ENCODE results near the gene C1QBP.
"Not testable (repeated sequence)": the region's sequence is repeated elsewhere in the genome, so short reads cannot be mapped to it uniquely, and the experiment has no call there.

Gene C1QBP, protein sequence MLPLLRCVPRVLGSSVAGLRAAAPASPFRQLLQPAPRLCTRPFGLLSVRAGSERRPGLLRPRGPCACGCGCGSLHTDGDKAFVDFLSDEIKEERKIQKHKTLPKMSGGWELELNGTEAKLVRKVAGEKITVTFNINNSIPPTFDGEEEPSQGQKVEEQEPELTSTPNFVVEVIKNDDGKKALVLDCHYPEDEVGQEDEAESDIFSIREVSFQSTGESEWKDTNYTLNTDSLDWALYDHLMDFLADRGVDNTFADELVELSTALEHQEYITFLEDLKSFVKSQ

DNA sequence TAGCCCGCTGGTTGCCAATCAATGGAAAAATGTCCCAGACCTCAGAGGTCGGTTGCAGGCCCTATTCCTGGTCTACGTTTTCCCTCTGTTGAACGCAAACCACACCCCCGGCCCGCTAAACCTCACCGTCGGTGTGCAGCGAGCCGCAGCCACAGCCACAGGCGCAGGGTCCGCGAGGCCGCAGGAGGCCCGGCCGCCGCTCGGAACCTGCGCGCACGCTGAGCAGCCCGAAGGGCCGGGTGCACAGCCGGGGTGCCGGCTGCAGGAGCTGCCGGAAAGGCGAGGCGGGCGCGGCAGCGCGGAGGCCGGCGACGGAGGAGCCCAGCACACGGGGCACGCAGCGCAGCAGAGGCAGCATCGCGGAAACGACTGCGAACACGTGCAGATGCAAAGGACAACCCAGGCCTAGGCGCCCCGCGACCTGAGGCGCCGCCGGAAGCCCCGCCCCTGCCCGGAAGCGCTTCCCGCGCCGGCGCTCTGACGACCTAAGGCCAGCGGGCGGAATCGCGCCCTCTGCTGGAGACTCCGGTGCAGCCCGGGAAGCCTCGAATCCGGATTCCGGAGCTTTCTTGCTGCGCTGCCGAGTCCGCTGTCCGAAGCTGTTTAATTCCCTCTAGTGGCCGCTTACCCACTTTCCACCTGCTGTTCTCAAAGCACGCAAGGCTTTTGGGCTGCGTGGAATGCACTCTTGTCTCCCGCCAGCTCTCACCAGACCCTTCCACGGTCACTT, at the start of gene C1QBP:
Gene C1QBP, minus strand, starts transcription at position 440 of the 730 bp plus-strand sequence. Its CDS starts 82 bp downstream, at position 358.
- DNase-seq: peak; percentile 89

GRCh38 chr17:5488752-5489151, 49.8 kb upstream of the C1QBP start:
- DNase-seq: no peak

DNA sequence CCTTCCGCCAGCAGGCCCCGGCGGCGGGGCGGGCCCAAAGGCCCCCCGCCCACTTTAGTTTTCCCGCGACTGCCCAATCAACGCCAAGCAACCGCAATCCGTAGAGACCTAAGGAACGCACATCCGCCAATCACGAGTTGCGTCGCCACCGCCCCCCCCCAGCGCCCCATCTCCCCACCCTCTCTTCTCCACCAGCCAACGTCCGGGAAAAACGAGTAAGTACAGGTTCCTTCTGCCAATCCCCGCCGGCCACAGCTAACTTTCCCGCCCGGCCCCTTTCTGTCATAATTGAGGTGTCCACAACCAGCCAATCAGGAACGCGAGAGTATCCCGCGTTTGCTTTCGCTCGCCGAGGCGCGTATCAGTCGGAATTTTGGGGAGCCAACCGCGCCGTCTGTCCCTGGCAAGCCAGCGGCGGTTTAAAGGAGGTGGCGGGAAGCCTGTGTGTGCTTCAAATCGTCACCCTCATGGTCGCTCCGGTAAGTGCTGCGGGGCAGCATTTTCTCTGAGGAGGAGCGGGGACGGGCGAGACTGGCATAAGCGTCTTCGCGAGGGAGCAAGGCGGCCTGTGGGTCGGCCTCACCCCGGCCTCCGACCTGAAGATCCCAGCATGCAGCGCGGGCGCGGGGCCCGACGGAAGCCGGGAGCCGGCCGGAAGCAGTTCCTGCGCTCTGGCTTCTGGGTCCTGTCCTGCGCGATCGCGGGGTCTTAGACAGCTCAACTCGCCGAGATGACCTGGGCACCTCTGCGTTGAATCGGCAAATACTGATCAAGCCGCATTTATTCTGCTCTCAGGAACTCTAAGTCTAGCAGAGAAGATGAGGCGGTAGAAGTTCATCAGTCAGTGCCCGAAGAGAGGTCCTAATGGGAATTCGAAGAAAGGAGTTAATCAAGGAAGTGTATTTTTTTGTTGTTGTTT, 47.5 kb upstream of the C1QBP start, which contains the start of gene MIS12:
Gene MIS12, plus strand, starts transcription at position 361 of the 919 bp plus-strand sequence. CDS start 2,297 bp downstream, outside the sequence.
- peak; percentile 97 for DNase-seq

DNA sequence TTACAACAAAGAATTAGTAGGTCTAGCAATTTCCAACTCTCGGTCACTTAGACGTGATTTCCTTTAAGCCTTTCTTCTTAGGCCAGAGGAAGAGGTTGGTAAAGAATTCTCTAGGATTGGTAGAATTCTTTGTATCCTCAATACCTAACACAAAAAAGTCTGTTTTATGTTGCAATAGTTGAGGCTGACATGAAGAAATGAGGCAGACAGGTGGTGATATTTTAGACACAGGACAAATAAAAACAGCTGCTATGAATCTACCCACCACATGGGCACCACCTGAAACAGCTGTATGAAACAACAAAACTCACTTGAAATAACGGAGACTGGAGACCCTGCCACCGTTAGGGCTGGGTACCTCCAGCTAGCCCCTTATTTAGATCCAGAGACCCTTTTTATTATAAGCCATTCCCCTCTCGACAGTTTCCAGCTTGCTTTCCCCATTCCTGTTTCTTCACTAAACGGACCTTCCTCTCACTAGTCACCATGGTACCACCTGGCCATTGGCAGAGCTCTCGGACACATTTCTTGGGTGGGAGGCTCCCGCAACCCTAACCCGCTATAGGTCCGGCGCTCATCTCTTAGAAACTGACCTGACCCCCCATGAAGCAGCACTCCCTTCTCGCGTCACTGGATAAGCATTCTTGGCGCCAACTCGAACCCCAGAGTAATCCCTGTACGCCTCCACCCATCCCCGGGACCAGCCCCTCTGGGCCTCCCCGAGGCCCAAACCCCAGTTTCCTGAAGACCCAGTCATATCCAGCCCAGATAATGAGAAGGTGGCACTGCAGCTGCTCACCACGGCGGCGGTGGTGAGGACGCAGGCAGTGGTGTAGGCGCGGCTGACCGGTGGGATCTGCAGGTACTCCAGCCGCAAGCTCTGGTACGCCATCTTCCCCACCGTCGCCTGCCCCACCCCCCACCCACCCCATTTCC, 46.6 kb upstream of the C1QBP start, which contains the start of gene DERL2:
Gene DERL2, minus strand, starts transcription at position 909 of the 936 bp plus-strand sequence. Its CDS starts 17 bp downstream, at position 892.
- no peak for DNase-seq

DNA sequence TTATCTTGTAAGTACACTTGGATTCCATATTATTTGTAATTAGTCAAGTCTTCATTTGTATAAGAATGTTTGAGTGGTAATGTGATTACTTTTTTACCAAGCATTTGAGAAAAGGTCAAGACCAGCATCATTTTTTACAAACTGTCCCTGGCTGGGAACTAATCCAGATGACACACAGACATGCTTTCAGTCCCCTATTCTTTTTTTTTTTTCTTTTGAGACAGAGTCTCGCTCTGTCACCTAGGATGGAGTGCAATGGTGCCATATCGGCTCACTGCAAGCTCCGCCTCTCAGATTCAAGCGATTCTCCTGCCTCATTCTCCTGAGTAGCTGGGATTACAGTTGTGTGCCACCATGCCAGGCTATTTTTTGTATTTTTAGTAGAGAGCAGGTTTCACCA, 42.5 kb upstream of the C1QBP start:
- DNase-seq: no peak

GRCh38 chr17:5480962-5481361, 42.0 kb upstream of the C1QBP start:
- no peak for DNase-seq

DNA sequence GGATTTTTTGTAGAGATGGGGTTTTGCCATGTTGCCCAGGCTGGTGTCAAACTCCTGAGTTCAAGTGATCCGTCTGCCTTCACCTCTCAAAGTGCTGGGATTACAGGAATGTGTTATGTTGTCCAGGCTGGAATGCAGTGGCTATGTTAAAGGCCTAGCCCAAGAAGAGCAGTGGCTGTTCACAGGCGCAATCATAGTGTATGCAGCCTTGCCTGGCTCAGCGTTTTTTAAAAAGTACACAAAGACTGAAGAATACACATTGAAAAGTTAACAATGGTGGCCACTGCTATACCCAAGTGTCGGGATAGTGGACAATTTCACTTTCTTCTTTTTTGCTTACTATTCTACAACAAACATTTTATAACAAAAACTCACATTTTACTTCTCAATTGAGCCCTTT, 40.0 kb upstream of the C1QBP start:
- DNase-seq: no peak

DNA sequence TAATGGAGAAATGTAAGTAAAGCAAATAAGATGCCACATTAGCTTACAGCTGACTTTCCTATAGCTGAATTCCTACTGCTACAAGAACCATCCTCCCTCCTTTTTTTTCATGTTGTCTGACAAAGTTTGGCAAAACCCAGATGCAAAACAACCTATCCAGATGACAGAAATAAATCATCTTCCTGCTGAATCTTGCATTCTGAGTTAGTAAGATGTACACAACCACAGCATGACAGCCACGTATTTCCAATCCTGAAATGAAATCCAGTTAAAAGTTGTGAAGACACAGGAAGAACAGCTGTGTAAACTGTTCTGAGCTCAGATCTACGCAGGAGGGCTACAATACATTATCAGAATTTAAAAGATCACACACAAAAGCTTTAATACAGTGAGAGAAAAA, 35.0 kb upstream of the C1QBP start:
- no peak for DNase-seq

GRCh38 chr17:5472511-5472910, 33.6 kb upstream of the C1QBP start:
- no peak for DNase-seq

GRCh38 chr17:5468075-5468473, 29.1 kb upstream of the C1QBP start:
- no peak for DNase-seq

DNA sequence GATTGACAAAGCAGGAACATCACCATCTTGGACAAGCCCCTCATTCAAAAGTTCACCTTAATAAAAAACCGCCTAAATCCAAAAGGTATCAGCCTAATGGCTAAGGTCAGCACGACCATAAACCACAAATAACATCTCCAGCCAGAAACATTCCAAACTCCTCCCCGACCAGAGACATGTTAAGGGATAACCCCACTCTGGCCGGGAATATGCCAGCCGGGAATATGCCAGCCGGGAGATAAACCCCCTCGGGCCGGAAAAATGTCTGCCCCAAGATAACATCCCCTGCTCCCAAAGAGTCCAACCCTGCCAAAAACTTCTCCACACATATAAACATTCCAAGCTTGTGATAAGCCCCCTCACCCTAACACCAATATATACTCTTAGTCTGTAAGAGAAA, 28.5 kb upstream of the C1QBP start:
- no peak for DNase-seq

DNA sequence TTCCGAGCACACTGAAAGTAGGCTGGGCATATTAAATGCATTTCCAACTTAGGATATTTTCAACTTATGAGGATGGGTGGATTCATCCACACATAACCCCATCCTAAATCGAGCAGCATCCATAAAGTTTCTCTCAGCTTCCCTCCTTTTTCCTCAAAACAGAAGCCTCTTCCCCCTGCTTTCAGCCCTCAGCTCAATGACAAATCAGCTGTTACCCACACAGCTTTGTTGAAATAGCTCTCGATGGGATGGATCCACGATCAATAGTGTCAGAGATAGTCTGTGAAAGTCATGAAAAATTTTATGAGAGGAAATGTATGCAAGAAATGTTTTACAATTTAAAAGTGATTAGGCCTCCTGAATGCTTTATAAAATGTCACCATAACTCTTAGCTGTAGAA, 27.3 kb upstream of the C1QBP start:
- DNase-seq: no peak

- no peak for DNase-seq
These were observed 26.0 kb upstream of the C1QBP start for GRCh38 chr17:5464717-5465507.

- DNase-seq: no peak
These were observed 7.8 kb upstream of the C1QBP start for GRCh38 chr17:5446786-5447185.

GRCh38 chr17:5444209-5444608, 5.3 kb upstream of the C1QBP start:
- no peak for DNase-seq

GRCh38 chr17:5443728-5444127, 4.8 kb upstream of the C1QBP start:
- no peak for DNase-seq

DNA sequence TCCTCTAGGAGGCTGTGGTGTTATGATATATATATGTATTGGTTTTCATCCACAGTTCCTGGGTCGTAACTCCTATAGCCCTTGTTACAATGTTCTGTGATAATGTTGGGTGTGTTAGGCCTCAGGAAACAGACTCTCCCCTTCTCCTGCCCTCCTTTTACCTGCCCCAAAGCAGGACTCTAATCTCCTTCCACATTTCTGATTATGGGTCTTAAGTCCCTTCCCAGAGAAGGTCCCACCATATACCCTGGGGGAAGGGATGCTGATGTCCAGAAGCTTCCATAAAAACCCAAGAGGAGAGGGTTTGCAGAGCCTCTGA, 450 bp upstream of the C1QBP start:
- DNase-seq: no peak

GRCh38 chr17:5437721-5438317, 1.1 kb downstream of the C1QBP start:
- DNase-seq: no peak

DNA sequence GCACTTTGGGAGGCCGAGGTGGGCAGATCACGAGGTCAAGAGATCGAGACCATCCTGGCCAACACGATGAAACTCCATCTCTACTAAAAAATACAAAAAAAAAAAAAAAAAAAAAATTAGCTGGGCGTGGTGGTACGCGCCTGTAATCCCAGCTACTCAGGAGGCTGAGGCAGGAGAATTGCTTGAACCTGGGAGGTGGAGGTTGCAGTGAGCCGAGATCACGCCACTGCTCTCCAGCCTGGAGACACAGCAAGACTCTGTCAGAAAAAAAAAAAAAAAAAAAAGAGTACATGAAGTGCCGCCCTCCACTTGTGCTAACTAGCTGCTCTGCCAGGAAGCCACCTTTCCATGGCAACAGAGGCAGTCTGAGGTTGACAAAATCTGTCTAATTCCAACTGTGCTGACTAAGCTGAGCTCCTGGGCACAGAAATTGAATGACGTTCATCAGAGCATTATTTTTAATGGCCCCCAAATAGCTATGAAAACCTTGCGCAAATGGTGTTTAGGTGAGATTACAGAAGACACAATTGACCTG, 3.1 kb downstream of the C1QBP start:
- DNase-seq: not testable (repeated sequence)

DNA sequence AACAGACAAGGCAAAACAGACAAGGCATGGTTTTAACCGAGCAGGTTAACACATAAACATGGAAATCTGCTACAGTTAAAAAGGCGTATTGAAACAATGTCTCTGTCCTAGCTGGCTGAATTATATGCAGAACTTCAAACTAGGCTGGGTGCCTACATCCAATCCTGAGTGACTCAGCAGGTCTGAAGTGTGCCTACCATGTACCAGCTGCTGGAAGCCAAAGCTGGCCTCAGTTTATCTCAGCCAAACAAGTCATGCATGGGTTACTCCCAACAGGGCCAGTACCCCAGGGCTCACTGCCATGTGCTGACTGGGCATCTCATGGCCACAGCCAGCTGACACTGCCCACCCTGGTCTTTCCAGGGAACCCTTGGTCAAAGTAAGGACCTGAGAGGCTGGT, 4.0 kb downstream of the C1QBP start:
- no peak for DNase-seq

Data from GDM1 (cell line).